ENCODE data around the gene FOXQ1.

- no peak for TF ChIP-seq CTCF (IDR thresholded peaks at IDR 0.05; ENCODE audit: insufficient read depth, low read length)
- no peak for TF ChIP-seq REST (IDR thresholded peaks at IDR 0.05; ENCODE audit: insufficient replicate concordance, low read depth)
- TF ChIP-seq POLR2AphosphoS5 (IDR thresholded peaks at IDR 0.05; ENCODE audit: low read depth) = no peak
- no peak for TF ChIP-seq GABPA (IDR thresholded peaks at IDR 0.05; ENCODE audit: low read depth)
- TF ChIP-seq SPI1 (IDR thresholded peaks at IDR 0.05; ENCODE audit: borderline replicate concordance, low read depth) = no peak
Observed at GRCh38 chr6:1347161-1347560, 35.3 kb downstream of the FOXQ1 start.

All from HL-60 (cell line).